H1 (cell line): ENCODE data around the gene SIGLEC6. TPM values are rescaled to one million over a fixed set of nuclear protein-coding genes. Genes with fewer than 3 reads are reported as not detected.

Source experiments
- CTCF ChIA-PET: fragments of 300-600 bp; sonication (Branson Sonifier 250); formaldehyde crosslinking; loops from one replicate; lab custom pipeline; 2021; ENCODE audit not compliant: partially characterized antibody; lab: Charles Lee
- POLR2A ChIA-PET: fragments of 300-600 bp; sonication (Branson Sonifier 250); formaldehyde crosslinking; loops from one replicate; lab custom pipeline; 2021; ENCODE audit warnings: inconsistent platforms; ENCODE audit not compliant: partially characterized antibody; lab: Charles Lee
- DNase-seq, 2 experiments: peaks; one replicate each; pipeline versions ENCODE4 v3.0.0 to v3.0.0-alpha.2; 2010 to 2022; ENCODE audit warnings: low spot score in 2 of 2, low read depth in 1 of 2, mixed read lengths in 1 of 2
- FAIRE-seq: peaks from 2 replicates; lab custom pipeline; 2011; peaks lifted over from hg19 to GRCh38; lab: Jason Lieb, UNC
- H2AFZ ChIP-seq: 2 replicates; pipeline ENCODE4 v1.8.1; 2012; ENCODE audit warnings: low read length, inconsistent platforms
- H2AK5ac ChIP-seq: 2 replicates; pipeline ENCODE4 v1.6.1; 2013; ENCODE audit warnings: low read depth, low read length
- H2BK120ac ChIP-seq: replicated peaks from 2 replicates; pipeline ENCODE3; 2013; ENCODE audit warnings: low read depth, low read length, inconsistent platforms
- H2BK12ac ChIP-seq: 2 replicates; pipeline ENCODE4 v1.6.1; 2013; ENCODE audit warnings: low read depth, low read length
- H2BK15ac ChIP-seq: 2 replicates; pipeline ENCODE4 v1.6.1; 2013; ENCODE audit warnings: low read length
- H2BK20ac ChIP-seq: 2 replicates; pipeline ENCODE4 v1.6.1; 2013; ENCODE audit warnings: low read length
- H2BK5ac ChIP-seq: 2 replicates; pipeline ENCODE4 v1.6.1; 2013; ENCODE audit warnings: low read depth, low read length
- H3K14ac ChIP-seq: 2 replicates; pipeline ENCODE4 v1.6.1; 2013; ENCODE audit warnings: inconsistent platforms; ENCODE audit not compliant: insufficient read length
- H3K18ac ChIP-seq: 2 replicates; pipeline ENCODE4 v1.6.1; 2013; ENCODE audit warnings: low read length; ENCODE audit errors: extremely low read depth
- H3K23ac ChIP-seq: 2 replicates; pipeline ENCODE4 v1.6.1; 2013; ENCODE audit warnings: inconsistent platforms; ENCODE audit not compliant: insufficient read length
- H3K23me2 ChIP-seq: 2 replicates; pipeline ENCODE4 v1.6.1; 2013; ENCODE audit warnings: low read depth, low read length
- H3K27ac ChIP-seq: 2 replicates; pipeline ENCODE4 v1.6.1; 2011; ENCODE audit warnings: low read depth, low read length, inconsistent platforms
- H3K27me3 ChIP-seq, 4 experiments: replicated peaks in 1 of 4; 1 replicate in 1 of 4; 2 replicates in 3 of 4; pipeline versions ENCODE4 v1.6.1 to v1.8.1; 2011 to 2013; ENCODE audit warnings: low read length in 3 of 4, mild to moderate bottlenecking in 3 of 4, inconsistent platforms in 2 of 4, mixed read lengths in 2 of 4, moderate library complexity in 1 of 4; ENCODE audit not compliant: control insufficient read depth in 3 of 4, insufficient read depth in 3 of 4; ENCODE audit errors: extremely low read depth in 1 of 4
- H3K36me3 ChIP-seq, 4 experiments: 2 replicates each; pipeline versions ENCODE4 v1.6.1 to v1.8.1; 2011 to 2013; ENCODE audit warnings: mild to moderate bottlenecking in 4 of 4, low read length in 3 of 4, moderate library complexity in 2 of 4, control low read depth in 1 of 4, inconsistent platforms in 1 of 4; ENCODE audit not compliant: insufficient read depth in 4 of 4, control insufficient read depth in 2 of 4
- H3K4ac ChIP-seq: replicated peaks from 2 replicates; pipeline ENCODE3; 2013; ENCODE audit warnings: low read length, low read depth, mixed read lengths, inconsistent platforms; ENCODE audit not compliant: insufficient read length
- H3K4me1 ChIP-seq, 4 experiments: replicated peaks in 1 of 4; 1 replicate in 1 of 4; 2 replicates in 3 of 4; pipeline versions ENCODE4 v1.6.1 to v1.8.1; 2011 to 2013; ENCODE audit warnings: low read length in 3 of 4, inconsistent platforms in 2 of 4, mixed read lengths in 1 of 4; ENCODE audit not compliant: insufficient read depth in 4 of 4, control insufficient read depth in 3 of 4
- H3K4me2 ChIP-seq, 2 experiments: 2 replicates each; pipeline versions ENCODE4 v1.6.1 to v1.8.1; 2011 to 2013; ENCODE audit warnings: low read depth in 2 of 2, low read length in 2 of 2, control low read depth in 1 of 2, inconsistent platforms in 1 of 2, mild to moderate bottlenecking in 1 of 2; ENCODE audit not compliant: insufficient read depth in 1 of 2
- H3K4me3 ChIP-seq, 4 experiments: fragments of 200-600, 300-600 bp in 1 of 4; sonication (generic), shearing (Covaris generic), sonication (Bioruptor Twin) in 1 of 4; 2 replicates each; pipeline versions ENCODE4 v1.5.1 to v1.8.1; 2011 to 2016; ENCODE audit warnings: low read length in 4 of 4, low read depth in 3 of 4, control low read depth in 2 of 4, inconsistent platforms in 2 of 4, mild to moderate bottlenecking in 2 of 4, mixed read lengths in 1 of 4, moderate library complexity in 1 of 4; ENCODE audit not compliant: insufficient read depth in 2 of 4; ENCODE audit errors: extremely low read depth in 1 of 4
- H3K56ac ChIP-seq: replicated peaks from 2 replicates; pipeline ENCODE3; 2013; ENCODE audit warnings: low read depth, mild to moderate bottlenecking, mixed read lengths, low read length, inconsistent platforms; ENCODE audit not compliant: insufficient read length
- H3K79me1 ChIP-seq: 2 replicates; pipeline ENCODE4 v1.6.1; 2013; ENCODE audit warnings: low read depth, low read length, control low read depth
- H3K79me2 ChIP-seq, 2 experiments: 2 replicates each; pipeline versions ENCODE4 v1.6.1 to v1.8.1; 2012 to 2013; ENCODE audit warnings: low read length in 2 of 2, mild to moderate bottlenecking in 2 of 2, inconsistent platforms in 1 of 2; ENCODE audit not compliant: insufficient read depth in 2 of 2, control insufficient read depth in 1 of 2
- H3K9ac ChIP-seq, 4 experiments: replicated peaks in 1 of 4; 1 replicate in 1 of 4; 2 replicates in 3 of 4; pipeline versions ENCODE4 v1.6.1 to v1.8.1; 2011 to 2013; ENCODE audit warnings: low read depth in 3 of 4, low read length in 3 of 4, control low read depth in 2 of 4, mild to moderate bottlenecking in 2 of 4, moderate library complexity in 2 of 4, inconsistent platforms in 1 of 4; ENCODE audit errors: extremely low read depth in 1 of 4
- H3K9me3 ChIP-seq, 2 experiments: 2 replicates each; pipeline versions ENCODE4 v1.6.1 to v1.8.1; 2012 to 2013; ENCODE audit warnings: mild to moderate bottlenecking in 2 of 2, moderate library complexity in 2 of 2, control low read depth in 1 of 2, inconsistent platforms in 1 of 2, low read depth in 1 of 2, low read length in 1 of 2, mixed read lengths in 1 of 2; ENCODE audit not compliant: insufficient read depth in 2 of 2
- H4K20me1 ChIP-seq, 2 experiments: replicated peaks in 1 of 2; 2 replicates each; pipeline versions ENCODE3 to v1.8.1; 2011 to 2013; ENCODE audit warnings: inconsistent platforms in 2 of 2, low read length in 2 of 2, mild to moderate bottlenecking in 1 of 2; ENCODE audit not compliant: insufficient read depth in 2 of 2, control insufficient read depth in 1 of 2
- H4K5ac ChIP-seq: 2 replicates; pipeline ENCODE4 v1.6.1; 2013; ENCODE audit warnings: low read length, low read depth, mixed read lengths, inconsistent platforms; ENCODE audit not compliant: insufficient read length
- H4K8ac ChIP-seq: 2 replicates; pipeline ENCODE4 v1.8.0; 2013; ENCODE audit warnings: mild to moderate bottlenecking, moderate library complexity, low read length, inconsistent platforms; ENCODE audit not compliant: insufficient read depth; ENCODE audit errors: extremely low read depth
- H4K91ac ChIP-seq: replicated peaks from 2 replicates; pipeline ENCODE3; 2013; ENCODE audit warnings: low read length, mixed read lengths, inconsistent platforms; ENCODE audit not compliant: insufficient read length
- BACH1 ChIP-seq: IDR thresholded peaks from 2 replicates; pipeline ENCODE4 v1.6.1; 2012; ENCODE audit warnings: low read length, improper control_type of control experiment
- CHD1 ChIP-seq: IDR thresholded peaks from 2 replicates; pipeline ENCODE4 v1.6.1; 2012; ENCODE audit warnings: low read depth, low read length, improper control_type of control experiment
- KDM4A ChIP-seq: IDR thresholded peaks from one replicate; pipeline ENCODE4 v1.7.1; 2012; ENCODE audit warnings: low read depth, mild to moderate bottlenecking, moderate library complexity, low read length, inconsistent platforms; ENCODE audit not compliant: severe bottlenecking
- POLR2A ChIP-seq, 2 experiments: IDR thresholded peaks; 1 replicate in 1 of 2; 2 replicates in 1 of 2; pipeline ENCODE4 v1.6.1; 2011; ENCODE audit warnings: low read depth in 2 of 2, low read length in 2 of 2, mild to moderate bottlenecking in 2 of 2; ENCODE audit errors: control extremely low read depth in 1 of 2
- POLR2AphosphoS5 ChIP-seq: IDR thresholded peaks from 2 replicates; pipeline ENCODE4 v1.6.1; 2011; ENCODE audit warnings: low read depth, low read length
- RXRA ChIP-seq: IDR thresholded peaks from 2 replicates; pipeline ENCODE4 v1.6.1; 2011; ENCODE audit warnings: low read depth, mild to moderate bottlenecking, low read length, moderate library complexity; ENCODE audit not compliant: insufficient read depth
- TAF7 ChIP-seq: optimal IDR thresholded peaks from 2 replicates; pipeline ENCODE3; 2011; ENCODE audit warnings: low read depth, mild to moderate bottlenecking, inconsistent platforms, low read length, moderate library complexity, borderline replicate concordance
- WGBS, 2 experiments: shearing (Covaris generic) in 1 of 2; methylation state at CpG; one replicate each; pipeline versions ENCODE4 v1.1.6 to v1.1.7; 2013 to 2015; ENCODE audit warnings: low lambda C conversion rate in 2 of 2, mixed read lengths in 2 of 2, inconsistent platforms in 1 of 2, low coverage in 1 of 2, missing lambda C conversion rate in 1 of 2; ENCODE audit not compliant: insufficient replicate concordance in 2 of 2, insufficient coverage in 1 of 2, insufficient read length in 1 of 2; ENCODE audit errors: extremely low coverage in 1 of 2, missing lambda C conversion rate in 1 of 2; 5-methylcytosine and 5-hydroxymethylcytosine counted together
- polyA plus RNA-seq, 7 experiments: library from polyadenylated mRNA; depleted of rRNA in 3 of 7; stranded (reverse) in 5 of 7; unstranded in 2 of 7; fragments of >200 nt in 5 of 7; fragments of 200-250 nt in 2 of 7; gene quantifications; 1 replicate in 5 of 7; 2 replicates in 1 of 7; 4 replicates in 1 of 7; pipeline versions ENCODE4 v1.2.1 to v1.2.3, GENCODE V29; 2011 to 2013; ENCODE audit warnings: missing spikeins in 2 of 7, mixed read lengths in 2 of 7
- total RNA-seq: library from RNA; stranded (reverse); fragmentation: NEBNext Ultra II Directional; extraction: Animal tissue kit (Norgen Biotek cat#: 25700); gene quantifications from 2 replicates; pipeline ENCODE4 v1.2.1, GENCODE V29; 2021
- TF ChIP-seq, protein P1 (sequence below): IDR thresholded peaks from 2 replicates; pipeline ENCODE4 v1.6.1; 2011; ENCODE audit warnings: low read length, improper control_type of control experiment

SIGLEC6 gene
- total and polyA plus RNA-seq, 2 of the 8 experiments (the other 6 are each of a cell fraction or from before 2014, with no cell fraction given): 0.05 TPM; not detected in 1

DNA sequence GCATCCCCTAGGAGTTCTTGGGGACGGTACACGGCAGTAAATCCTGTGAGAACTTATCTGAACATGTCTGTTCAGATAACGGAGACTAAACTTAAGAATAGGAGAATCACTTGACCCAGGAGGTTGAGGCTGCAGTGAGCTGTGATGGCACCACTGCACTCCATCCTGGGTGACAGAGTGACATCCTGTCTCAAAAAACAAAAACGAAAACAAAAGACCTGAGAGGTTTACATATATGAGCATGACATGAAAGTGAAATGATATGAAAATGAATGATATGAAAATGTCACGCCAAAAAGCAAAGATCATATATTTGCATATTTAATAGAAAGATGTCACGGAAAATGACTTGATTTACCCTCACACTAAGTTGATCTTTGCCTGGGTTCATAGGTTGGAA is 45.4 kb upstream of the SIGLEC6 start:
- Histone ChIP-seq H3K36me3 (peaks cover 3 to 13% (median 9%) of the 10 kb centered on the region in 4 experiments; a peak in 7 of 8 replicates), H4K5ac (no peak overlapping the region), H3K9me3 (no peaks in the 10 kb centered on the region), H3K27ac (no peak overlapping the region), H4K8ac (no peak overlapping the region), H3K23me2 (no peaks in the 10 kb centered on the region), H4K91ac (no peak overlapping the region), H2AK5ac (no peak overlapping the region), H2BK120ac (no peak overlapping the region), H3K4ac (no peak overlapping the region), H3K4me3 (no peak overlapping the region), H3K14ac (no peak overlapping the region), H4K20me1 (no peaks in the 10 kb centered on the region), H3K9ac (no peak overlapping the region), H2BK5ac (no peak overlapping the region), H3K79me1 (peaks cover 2% of the 10 kb centered on the region; the same call in 1 of the 2 replicates), H3K18ac (no peak overlapping the region), H3K4me2 (no peak overlapping the region), H2BK15ac (no peak overlapping the region), H3K79me2 (peaks cover 0 to 12% of the 10 kb centered on the region in 2 experiments; a peak in 2 of 4 replicates), H3K27me3 (no peaks in the 10 kb centered on the region), H3K56ac (no peak overlapping the region), H2AFZ (no peak overlapping the region), H3K4me1 (peaks cover 0 to 2% (median under 1%) of the 10 kb centered on the region in 4 experiments; a peak in 2 of 7 replicates), H3K23ac (no peak overlapping the region), H2BK12ac (no peak overlapping the region), H2BK20ac (no peak overlapping the region)
- WGBS, 2 experiments: 91% methylated on average over 6 of the region's 6 CpGs; no CpG with 5 or more reads in 1 of the 2 experiments
- ChIA-PET CTCF (no interaction called here), POLR2A (no interaction called here)
- DNase-seq (no peak), FAIRE-seq (no peak)
- TF ChIP-seq RXRA (no peak), TAF7 (no peak), POLR2AphosphoS5 (no peak), KDM4A (no peak), POLR2A (IDR thresholded peaks at IDR 0.05; ENCODE audit: control extremely low read depth in 1 of 2, low read depth in 2 of 2, low read length in 2 of 2) (no peak), BACH1 (no peak), CHD1 (no peak)
- TF ChIP-seq, protein P1, sequence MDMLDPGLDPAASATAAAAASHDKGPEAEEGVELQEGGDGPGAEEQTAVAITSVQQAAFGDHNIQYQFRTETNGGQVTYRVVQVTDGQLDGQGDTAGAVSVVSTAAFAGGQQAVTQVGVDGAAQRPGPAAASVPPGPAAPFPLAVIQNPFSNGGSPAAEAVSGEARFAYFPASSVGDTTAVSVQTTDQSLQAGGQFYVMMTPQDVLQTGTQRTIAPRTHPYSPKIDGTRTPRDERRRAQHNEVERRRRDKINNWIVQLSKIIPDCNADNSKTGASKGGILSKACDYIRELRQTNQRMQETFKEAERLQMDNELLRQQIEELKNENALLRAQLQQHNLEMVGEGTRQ: no peak
